Measurements from ENCODE around the gene EVA1C. TPM values are rescaled to one million over a fixed set of nuclear protein-coding genes. Genes with fewer than 3 reads are reported as not detected.

Gene EVA1C
- total RNA-seq, 1 experiment from 2014 or later: 0.98 TPM

GRCh38 chr21:32455548-32455947 is 43.0 kb downstream of the EVA1C start:
- no peak overlapping the region for H2BK120ac ChIP-seq (ENCODE audit: low read depth, low read length, poor library complexity, severe bottlenecking)
- no peaks in the 10 kb centered on the region for H4K20me1 ChIP-seq (ENCODE audit: control insufficient read depth, insufficient read depth, insufficient read length)
- H3K18ac ChIP-seq (ENCODE audit: insufficient read length, low read depth, low read length): no peak overlapping the region
- H3K4me1 ChIP-seq (ENCODE audit: insufficient read depth, low read length): no peaks in the 10 kb centered on the region
- Mint-ChIP-seq H3K36me3 (ENCODE audit: insufficient read depth in 1 of 3, low read depth in 3 of 3) (0 out of 7 replicates have a peak, but pooled peaks cover 0 to 4% (median 0%) of the 10 kb centered on the region in 3 experiments), H3K27me3 (ENCODE audit: low read depth) (no peaks in the 10 kb centered on the region), H3K9me3 (no peaks in the 10 kb centered on the region; a peak in 2 of 5 replicates), H3K4me3 (no peak overlapping the region), H3K4me1 (peaks cover 18 to 22% of the 10 kb centered on the region in 2 experiments), H3K27ac (peak overlapping the region in 2 of 3 experiments; percentile 29 to 63; a peak in 1 of 7 replicates)
- H3K79me2 ChIP-seq (ENCODE audit: insufficient read depth, low read length): no peaks in the 10 kb centered on the region
- H2BK15ac ChIP-seq (ENCODE audit: low read depth, low read length): no peak overlapping the region
- H3K23ac ChIP-seq (ENCODE audit: insufficient read length, low read depth, low read length): no peak overlapping the region
- no peak overlapping the region for H3K4me2 ChIP-seq (ENCODE audit: insufficient read depth, insufficient read length, low read length)
- H3K9ac ChIP-seq (ENCODE audit: extremely low read depth, insufficient read length, low read length): no peak overlapping the region
- no peak overlapping the region for H3T11ph ChIP-seq (ENCODE audit: low read length)
- H3K27ac ChIP-seq (ENCODE audit: insufficient read length, low read depth, low read length): no peak overlapping the region
- H4K91ac ChIP-seq (ENCODE audit: insufficient read length, low read depth, low read length): no peak overlapping the region
- H4K8ac ChIP-seq (replicated peaks; ENCODE audit: insufficient read length, low read depth, low read length): no peak overlapping the region
- H2AFZ ChIP-seq (ENCODE audit: low read length): no peak overlapping the region
- no peak overlapping the region for H3K4ac ChIP-seq (ENCODE audit: low read depth, low read length)
- H2AK5ac ChIP-seq (ENCODE audit: insufficient read length, low read length): no peak overlapping the region
- no peak overlapping the region for H2BK20ac ChIP-seq (ENCODE audit: low read depth, low read length, poor library complexity, severe bottlenecking)
- DNase-seq: no peak
- no peaks in the 10 kb centered on the region for H3K23me2 ChIP-seq (ENCODE audit: insufficient read length, low read depth, low read length, poor library complexity, severe bottlenecking)
- no peak overlapping the region for H4K5ac ChIP-seq (ENCODE audit: insufficient read length, low read depth, low read length)
- no peak for TF ChIP-seq CTCF (conservative IDR thresholded peaks at IDR 0.05)
- no peaks in the 10 kb centered on the region for H3K27me3 ChIP-seq (ENCODE audit: insufficient read depth, low read length)
- no peaks in the 10 kb centered on the region for H3K79me1 ChIP-seq (ENCODE audit: insufficient read depth, low read depth, low read length, poor library complexity, severe bottlenecking)
- no peak overlapping the region for H3K14ac ChIP-seq (ENCODE audit: insufficient read depth, low read length)
- H3K9me3 ChIP-seq (ENCODE audit: control insufficient read depth, low read depth, low read length): no peaks in the 10 kb centered on the region
- H2BK12ac ChIP-seq (ENCODE audit: insufficient read length, low read depth, low read length): no peak overlapping the region
- H3K56ac ChIP-seq (ENCODE audit: insufficient read length, low read depth, low read length): no peak overlapping the region
- no CpG with 5 or more reads among the region's 5 CpGs for WGBS (ENCODE audit: extremely low coverage, insufficient read length, low lambda C conversion rate)
- no peak overlapping the region for H2BK5ac ChIP-seq (ENCODE audit: insufficient read length, low read length)
